ENCODE results near the gene BBLN. TPM values are rescaled to one million over a fixed set of nuclear protein-coding genes. Genes with fewer than 3 reads are reported as not detected.

The BBLN gene
- polyA plus RNA-seq, 1 experiment: 60.4 TPM

GRCh38 chr9:128136816-128137793, 23.0 kb upstream of the BBLN start:
- Histone ChIP-seq H3K4me3 (ENCODE audit: low read depth, low read length) (no peak overlapping the region), H3K36me3 (ENCODE audit: control insufficient read depth, insufficient read depth, low read length) (no peaks in the 10 kb centered on the region), H3K27me3 (ENCODE audit: control insufficient read depth, insufficient read depth, low read length) (peaks cover 7% of the 10 kb centered on the region)
- TF ChIP-seq CTCF (IDR thresholded peaks at IDR 0.05; ENCODE audit: insufficient read depth, low read depth, low read length): no peak
- ChIA-PET POLR2A (no interaction called here), CTCF (interaction anchor here (0.5 to 1.3 kb wide), 3 partner anchors 12 to 91 kb away, joined by 3 to 4 read pairs (median 3); no protein-coding TSS in a partner anchor)
- DNase-seq (ENCODE audit: low read depth): no peak

- no peak for TF ChIP-seq CTCF (IDR thresholded peaks at IDR 0.05; ENCODE audit: insufficient read depth, low read depth, low read length)
- POLR2A ChIA-PET: no interaction called here
- Histone ChIP-seq H3K27me3 (ENCODE audit: control insufficient read depth, insufficient read depth, low read length) (peaks cover 5% of the 10 kb centered on the region; the same call in 1 of the 2 replicates), H3K4me3 (ENCODE audit: low read depth, low read length) (no peak overlapping the region), H3K36me3 (ENCODE audit: control insufficient read depth, insufficient read depth, low read length) (no peaks in the 10 kb centered on the region)
- CTCF ChIA-PET: interaction anchor here (0.6 kb wide), 1 partner anchor 22 kb away, joined by 3 read pairs; the partner anchor contains the start of gene BBLN
- DNase-seq (ENCODE audit: low read depth): no peak
Measured at GRCh38 chr9:128138001-128138400, 22.1 kb upstream of the BBLN start.

- POLR2A ChIA-PET: no interaction called here
Measured at GRCh38 chr9:128139621-128140020, 20.4 kb upstream of the BBLN start.

GRCh38 chr9:128141604-128142003, 18.5 kb upstream of the BBLN start:
- DNase-seq (ENCODE audit: low read depth): no peak
- Histone ChIP-seq H3K27me3 (ENCODE audit: control insufficient read depth, insufficient read depth, low read length) (no peaks in the 10 kb centered on the region; the same call in 1 of the 2 replicates), H3K36me3 (ENCODE audit: control insufficient read depth, insufficient read depth, low read length) (no peaks in the 10 kb centered on the region), H3K4me3 (ENCODE audit: low read depth, low read length) (no peak overlapping the region)
- CTCF ChIA-PET: interaction anchor here (1.0 to 2.6 kb wide), 2 partner anchors 11 to 24 kb away, joined by 3 to 10 read pairs; no protein-coding TSS in a partner anchor
- POLR2A ChIA-PET: no interaction called here
- TF ChIP-seq CTCF (IDR thresholded peaks at IDR 0.05; ENCODE audit: insufficient read depth, low read depth, low read length): no peak

More at GRCh38 chr9:128139621-128140020, 20.4 kb upstream of the BBLN start:
- Histone ChIP-seq H3K36me3 (ENCODE audit: control insufficient read depth, insufficient read depth, low read length) (no peaks in the 10 kb centered on the region), H3K4me3 (ENCODE audit: low read depth, low read length) (no peak overlapping the region), H3K27me3 (ENCODE audit: control insufficient read depth, insufficient read depth, low read length) (peaks cover 3% of the 10 kb centered on the region; the same call in 1 of the 2 replicates)
- CTCF ChIA-PET: no interaction called here
- TF ChIP-seq CTCF (IDR thresholded peaks at IDR 0.05; ENCODE audit: insufficient read depth, low read depth, low read length): no peak
- no peak for DNase-seq (ENCODE audit: low read depth)

GRCh38 chr9:128142061-128142460, 18.0 kb upstream of the BBLN start:
- no peaks in the 10 kb centered on the region; the same call in 1 of the 2 replicates for H3K27me3 ChIP-seq (ENCODE audit: control insufficient read depth, insufficient read depth, low read length)
- no peak for TF ChIP-seq CTCF (IDR thresholded peaks at IDR 0.05; ENCODE audit: insufficient read depth, low read depth, low read length)
- no peak overlapping the region for H3K4me3 ChIP-seq (ENCODE audit: low read depth, low read length)
- DNase-seq (ENCODE audit: low read depth): no peak
- CTCF ChIA-PET: interaction anchor here (1.0 to 2.6 kb wide), 2 partner anchors 12 to 24 kb away, joined by 3 to 10 read pairs; no protein-coding TSS in a partner anchor
- POLR2A ChIA-PET: no interaction called here
- no peaks in the 10 kb centered on the region for H3K36me3 ChIP-seq (ENCODE audit: control insufficient read depth, insufficient read depth, low read length)
